Hematopoietic multipotent progenitor cell treated with erythropoietin and hydrocortisone succinate and interleukin-3 and kit ligand, for 6 days (in vitro differentiated cells): Measurements from ENCODE around the gene SHMT2.

ENCODE experiments used
- DNase-seq: peaks from one replicate; pipeline ENCODE4 v3.0.0-alpha.2; 2015

The SHMT2 gene

GRCh38 chr12:57229046-57229633 lies 371 bp upstream of the SHMT2 start:
- peak; percentile 68 for DNase-seq

GRCh38 chr12:57230381-57231155 lies 1.1 kb downstream of the SHMT2 start:
- DNase-seq: no peak

- no peak for DNase-seq
Observed at GRCh38 chr12:57231276-57232021, 1.9 kb downstream of the SHMT2 start.

DNA sequence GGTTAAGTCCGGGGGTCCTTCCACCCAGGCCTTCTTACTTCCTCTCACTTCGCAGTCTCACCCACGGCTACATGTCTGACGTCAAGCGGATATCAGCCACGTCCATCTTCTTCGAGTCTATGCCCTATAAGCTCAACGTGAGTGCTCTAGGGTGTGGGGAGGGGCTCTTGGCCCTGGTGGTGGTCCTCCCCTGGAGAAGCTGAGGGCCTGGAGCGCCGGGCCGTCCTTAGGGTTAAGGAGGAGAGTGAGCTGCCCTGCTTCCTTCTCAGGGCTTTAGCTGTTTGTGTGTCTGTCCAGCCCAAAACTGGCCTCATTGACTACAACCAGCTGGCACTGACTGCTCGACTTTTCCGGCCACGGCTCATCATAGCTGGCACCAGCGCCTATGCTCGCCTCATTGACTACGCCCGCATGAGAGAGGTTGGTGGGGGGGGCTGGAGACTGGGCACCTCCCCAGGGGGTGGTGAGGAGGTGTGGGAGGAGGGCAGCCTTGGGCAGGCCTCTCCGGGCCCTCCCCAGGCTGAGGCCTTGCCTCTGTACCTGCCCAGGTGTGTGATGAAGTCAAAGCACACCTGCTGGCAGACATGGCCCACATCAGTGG lies 2.7 kb downstream of the SHMT2 start:
- no peak for DNase-seq

GRCh38 chr12:57233357-57234232 lies 4.1 kb downstream of the SHMT2 start:
- DNase-seq: no peak

GRCh38 chr12:57234233-57234570 lies 4.7 kb downstream of the SHMT2 start:
- DNase-seq: no peak

GRCh38 chr12:57234571-57235016 lies 5.1 kb downstream of the SHMT2 start:
- peak; percentile 4 for DNase-seq

DNA sequence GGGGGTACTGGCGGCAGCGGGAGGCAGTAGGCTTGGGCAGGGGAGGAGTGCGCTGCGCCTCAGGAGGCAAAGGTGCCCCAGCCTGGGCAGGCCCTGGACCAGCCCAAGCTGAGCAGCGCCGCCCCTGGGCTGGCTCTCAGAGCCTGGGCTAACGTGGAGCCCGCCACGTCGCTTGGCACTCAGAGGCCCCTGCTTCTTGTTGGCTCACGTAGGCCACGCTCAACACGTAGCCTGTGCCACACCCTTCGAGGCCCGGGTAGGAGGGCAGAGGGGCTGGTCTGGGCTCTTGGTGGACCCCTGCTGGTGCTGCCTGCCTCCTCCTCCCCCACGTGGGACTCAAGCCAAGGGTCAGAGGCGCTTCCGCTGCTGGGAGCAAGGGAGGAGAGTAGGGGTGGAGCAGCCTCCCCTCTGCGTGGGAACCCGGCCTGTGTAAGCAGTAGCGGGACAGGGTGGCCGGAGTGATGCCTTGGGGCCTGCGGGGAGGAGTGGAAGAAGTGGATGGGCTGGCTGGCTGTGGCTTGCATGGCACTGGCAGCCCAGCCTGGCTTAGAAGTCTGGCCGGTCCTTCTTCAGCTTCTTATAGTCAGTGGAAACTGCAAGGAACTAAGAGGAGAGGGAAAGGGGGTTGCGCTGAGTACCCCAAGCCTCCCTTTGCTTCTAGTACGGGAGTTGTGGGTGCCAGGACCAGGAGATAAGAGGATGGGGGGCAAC lies 5.7 kb downstream of the SHMT2 start:
- peak; percentile 9 for DNase-seq

DNA sequence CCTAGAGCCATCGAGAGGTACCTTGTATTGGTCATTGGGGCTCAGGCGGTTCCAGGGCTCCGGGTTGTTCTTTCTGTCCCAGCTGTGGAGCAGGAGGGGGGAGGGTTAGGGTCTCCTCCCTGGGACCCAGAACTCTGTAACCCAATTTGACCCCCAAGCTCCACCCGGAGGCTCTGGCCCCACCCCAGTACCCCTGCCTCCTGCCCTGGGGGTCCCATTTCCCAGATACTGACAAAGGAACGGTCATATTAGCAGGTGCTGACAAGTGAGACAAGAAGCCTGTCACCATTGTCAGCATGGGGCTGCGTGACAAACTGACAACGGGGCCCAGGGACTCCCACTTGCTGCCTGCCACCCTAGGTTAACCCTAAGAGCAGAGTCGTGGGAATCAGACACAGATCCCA lies 6.2 kb downstream of the SHMT2 start:
- peak; percentile 14 for DNase-seq

GRCh38 chr12:57236201-57236924 lies 6.9 kb downstream of the SHMT2 start:
- DNase-seq: peak; percentile 27

DNA sequence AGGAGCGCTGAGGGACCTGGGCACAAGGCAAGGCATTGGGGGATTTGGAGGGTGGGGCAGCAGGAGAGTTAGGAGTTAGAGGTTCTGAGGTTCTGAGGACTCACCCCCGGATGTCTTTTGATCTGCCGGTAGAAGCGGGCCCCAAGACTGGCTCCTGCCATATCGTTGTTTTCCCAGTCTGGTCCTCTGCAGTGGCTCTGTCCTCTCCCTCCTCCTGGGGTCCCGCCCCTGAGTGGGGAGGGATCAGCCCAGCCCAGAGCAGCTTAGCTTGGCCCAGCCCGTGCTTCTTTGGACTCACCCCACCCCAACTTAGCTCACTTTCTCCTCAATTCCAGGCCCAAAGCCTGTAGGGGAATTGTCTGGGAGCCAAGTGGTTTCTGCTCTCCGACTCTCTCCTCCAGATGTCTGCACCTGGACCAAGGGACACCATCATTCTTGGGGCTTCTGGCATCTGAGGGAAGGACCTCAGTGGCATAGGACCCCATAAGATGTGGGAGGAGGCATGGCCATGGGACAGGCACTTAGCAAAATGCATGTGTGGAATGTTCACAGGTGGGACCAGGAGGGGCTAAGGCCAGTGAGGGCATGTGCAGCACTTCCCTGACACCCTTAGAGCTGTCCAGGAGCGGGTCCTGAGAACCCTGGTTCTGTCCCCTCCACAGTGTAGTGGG lies 7.5 kb downstream of the SHMT2 start:
- peak; percentile 27 for DNase-seq

GRCh38 chr12:57237596-57237931 lies 8.1 kb downstream of the SHMT2 start:
- peak; percentile 5 for DNase-seq

DNA sequence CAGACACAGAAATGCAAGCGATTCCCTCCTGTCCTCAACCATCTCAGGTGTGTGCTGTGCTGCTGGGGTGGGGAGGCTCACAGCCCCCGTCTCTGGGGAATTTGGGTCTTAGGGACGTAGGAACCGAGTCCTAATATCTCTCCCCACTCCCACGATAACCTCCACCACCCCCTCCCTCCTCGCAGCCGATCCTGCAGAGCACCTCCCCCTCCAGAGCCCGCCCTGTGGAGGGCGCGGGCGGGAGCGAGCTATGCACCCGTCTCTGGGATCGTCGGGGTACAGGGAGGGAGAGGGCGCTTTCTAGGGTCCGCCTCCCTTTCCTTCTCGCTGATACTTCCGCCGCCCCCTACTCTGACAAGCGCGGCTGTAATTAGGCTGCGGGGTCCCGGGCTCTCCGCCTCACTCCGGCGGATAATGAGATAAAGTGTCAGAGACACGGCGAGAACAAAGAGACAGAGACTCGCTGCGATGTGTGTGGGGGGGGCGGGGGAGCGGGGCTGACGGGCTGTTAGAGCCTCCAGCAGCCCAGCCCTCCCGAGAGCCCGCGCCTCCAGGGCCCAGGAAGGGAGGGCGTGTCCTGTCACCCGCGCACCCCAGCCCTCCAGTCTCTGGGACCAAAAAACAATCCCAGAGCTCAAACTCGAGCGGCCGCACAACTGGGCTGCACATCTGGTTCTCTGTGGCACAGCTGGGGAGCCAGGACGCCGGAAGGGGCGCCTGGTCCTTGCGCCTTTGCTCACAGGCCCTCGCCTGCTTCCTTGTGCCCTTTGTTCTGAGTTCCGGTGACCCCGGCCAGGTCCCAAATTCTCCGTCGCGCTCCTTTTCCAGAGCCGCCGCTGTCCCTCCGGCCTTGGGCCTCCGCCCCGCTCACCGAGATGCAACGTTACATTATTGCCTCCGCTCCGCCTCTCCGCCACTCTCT lies 8.7 kb downstream of the SHMT2 start:
- DNase-seq: peak; percentile 51

DNA sequence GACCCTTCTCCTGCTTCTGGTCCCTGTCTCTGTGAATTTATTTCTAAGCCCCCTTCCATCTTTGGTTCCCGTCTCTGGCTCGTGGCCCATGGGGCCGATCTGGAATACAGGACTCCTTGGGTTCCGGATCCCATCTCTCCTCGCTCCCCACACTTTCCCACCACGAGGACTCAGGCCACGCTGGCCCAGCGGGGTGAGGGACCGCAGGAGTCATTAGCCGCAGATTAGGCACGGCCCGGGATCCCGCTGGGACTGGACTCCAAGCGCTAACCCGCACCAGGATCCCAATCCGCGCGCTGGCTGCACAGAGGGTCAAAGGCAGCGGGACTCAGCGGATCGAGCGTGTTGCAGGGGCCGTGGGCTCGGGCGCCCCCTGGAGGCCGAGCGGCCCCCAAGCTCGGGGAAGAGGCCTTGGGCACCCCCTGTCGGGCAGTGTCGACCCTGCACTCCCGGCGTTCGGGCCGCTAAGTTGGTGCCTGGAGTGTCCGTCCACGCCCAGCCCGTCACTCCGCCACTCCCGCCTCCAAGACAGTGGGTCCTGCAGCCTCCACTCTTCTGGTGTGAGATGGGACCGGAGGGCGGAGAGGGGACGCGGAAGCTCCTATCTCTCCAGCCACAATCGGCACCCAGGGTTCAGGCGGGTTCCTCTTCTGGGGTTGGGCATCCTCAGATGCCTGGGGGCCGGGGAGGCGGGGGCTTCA lies 9.5 kb downstream of the SHMT2 start:
- peak; percentile 91 for DNase-seq

DNA sequence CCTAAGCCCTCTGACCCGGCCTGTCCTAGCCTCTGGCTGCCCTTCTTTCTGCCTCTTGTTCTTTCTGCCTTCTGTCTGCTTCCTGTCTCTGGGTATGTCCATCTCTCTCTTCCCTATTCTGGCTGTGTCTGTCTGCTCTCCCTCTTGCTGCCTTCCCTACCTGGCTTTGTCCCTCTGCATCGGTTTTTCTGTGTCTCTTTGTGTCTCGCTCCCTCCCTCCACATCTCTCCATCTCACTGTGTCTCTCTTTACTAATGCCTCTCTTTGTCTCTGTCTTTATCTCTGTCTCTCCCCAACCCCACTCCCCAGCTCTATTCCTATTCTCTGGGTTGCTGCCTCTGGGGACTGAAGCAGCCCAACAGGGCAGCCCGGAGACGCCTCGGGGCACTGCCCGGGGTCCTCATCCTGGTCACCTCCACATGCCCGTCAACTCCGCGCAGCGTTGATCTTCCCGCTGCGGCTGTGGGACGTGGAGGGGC lies 10.1 kb downstream of the SHMT2 start:
- DNase-seq: peak; percentile 20

GRCh38 chr12:57240066-57240921 lies 10.8 kb downstream of the SHMT2 start:
- DNase-seq: peak; percentile 48

GRCh38 chr12:57240926-57241401 lies 11.5 kb downstream of the SHMT2 start:
- DNase-seq: peak; percentile 34
